GM20431 (cell line): ENCODE data around the gene FHAD1.

Source experiments
- in situ Hi-C: fragments of 300-500 bp; cut with MseI, MboI; formaldehyde crosslinking; loops from one replicate; pipeline ENCODE4 v1.15.0; 2020; ENCODE audit warnings: low sequenced_read_pairs; ENCODE audit not compliant: unreplicated experiment

FHAD1 gene

DNA sequence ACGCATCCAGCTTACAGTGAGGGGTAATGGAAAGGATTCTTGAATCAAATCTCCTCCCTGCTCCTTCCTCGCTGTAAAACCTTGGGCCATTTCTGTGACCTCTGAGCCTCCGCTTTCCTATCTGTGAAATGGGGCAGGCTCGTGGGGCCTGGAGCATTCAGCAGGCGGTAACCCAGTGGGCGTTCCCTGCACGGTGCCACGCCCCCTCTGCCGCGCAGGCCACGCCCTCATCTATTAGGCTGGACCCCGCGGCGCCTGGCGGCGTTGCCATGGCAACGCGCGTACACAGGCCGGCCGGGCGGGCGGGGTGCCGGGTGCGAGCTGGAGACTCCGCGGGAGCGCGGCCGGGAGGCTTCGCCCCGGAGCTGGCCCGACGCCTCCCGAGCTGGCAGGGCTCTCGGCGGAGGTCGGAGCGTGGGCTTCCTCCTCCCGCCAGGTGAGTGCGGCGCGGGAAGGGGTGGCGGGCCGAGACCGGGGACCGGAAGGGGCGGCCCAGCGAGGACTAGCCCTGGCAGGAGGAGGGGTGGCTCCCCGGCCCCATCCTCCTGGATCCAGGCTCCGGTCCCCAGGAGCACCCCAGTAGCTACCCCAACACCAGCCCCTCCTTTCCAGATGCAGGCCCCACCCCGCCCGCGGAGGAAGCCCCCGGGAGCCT, at the start of gene FHAD1:
Gene FHAD1 (plus strand): TSS at position 264 of the 655 bp plus-strand sequence. CDS start 4,562 bp downstream, outside the sequence.
- in situ Hi-C loops = no loop called here

- in situ Hi-C loops = no loop called here
Measured at GRCh38 chr1:15197591-15198447, 49.2 kb upstream of the FHAD1 start.

GRCh38 chr1:15198684-15199083, 48.3 kb upstream of the FHAD1 start:
- in situ Hi-C loops = no loop called here

DNA sequence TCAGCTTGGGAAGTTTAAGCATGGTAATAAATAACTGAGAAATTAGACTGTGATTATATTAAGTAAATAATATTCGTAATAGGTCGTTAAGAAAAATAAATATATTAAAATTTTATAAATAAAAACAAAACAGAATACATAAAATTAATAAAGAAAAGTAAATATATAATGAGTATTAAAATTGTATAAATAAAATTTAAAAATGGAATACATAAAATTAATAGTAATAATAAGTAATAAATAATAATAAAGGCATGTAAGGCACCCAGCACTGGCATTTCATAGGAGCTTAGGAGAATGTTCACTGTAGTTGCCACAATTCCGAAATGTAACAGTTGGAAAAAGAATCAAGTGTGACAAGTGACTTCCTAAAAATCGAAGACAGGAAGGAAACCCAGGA, 45.8 kb upstream of the FHAD1 start:
- in situ Hi-C loops = no loop called here

GRCh38 chr1:15201849-15202551, 45.0 kb upstream of the FHAD1 start:
- in situ Hi-C loops = no loop called here

GRCh38 chr1:15204931-15205330, 42.1 kb upstream of the FHAD1 start:
- in situ Hi-C loops = no loop called here

DNA sequence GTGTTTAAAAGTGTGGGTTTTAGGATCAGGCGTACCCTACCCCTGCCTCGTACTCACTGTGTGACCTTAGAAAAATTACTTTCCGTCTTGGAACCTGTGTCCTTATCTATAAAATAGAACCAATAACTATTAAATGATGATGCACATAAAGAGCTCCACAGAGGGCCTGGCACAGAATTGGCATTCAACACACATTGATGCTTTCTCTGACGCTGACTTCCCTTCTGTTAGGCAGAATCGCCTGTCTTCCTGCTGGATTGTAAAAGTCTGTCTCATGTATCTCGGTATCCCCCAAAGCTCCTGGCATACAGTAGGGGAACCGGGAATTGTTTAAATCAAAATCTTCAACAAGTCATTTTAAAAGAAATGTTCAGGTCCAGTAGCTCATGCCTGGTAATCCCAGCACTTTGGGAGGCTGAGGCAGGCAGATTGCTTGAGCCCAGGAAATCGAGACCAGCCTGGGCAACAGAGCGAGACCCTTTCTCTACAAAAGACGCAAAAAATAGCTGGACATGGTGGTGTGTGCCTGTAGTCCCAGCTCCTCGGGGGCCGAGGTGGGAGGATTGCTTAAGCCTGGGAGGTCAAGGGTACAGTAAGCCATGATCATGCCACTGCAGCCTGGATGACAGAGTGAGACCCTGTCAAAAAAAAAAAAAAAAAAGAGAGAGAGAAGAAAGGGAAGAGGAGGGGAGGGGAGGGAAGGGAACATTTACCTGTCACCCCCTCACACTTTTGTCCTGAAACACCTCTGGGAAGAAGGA, 41.3 kb upstream of the FHAD1 start:
- in situ Hi-C loops = no loop called here

- in situ Hi-C loops = no loop called here
Measured at GRCh38 chr1:15206418-15207030, 40.5 kb upstream of the FHAD1 start.

DNA sequence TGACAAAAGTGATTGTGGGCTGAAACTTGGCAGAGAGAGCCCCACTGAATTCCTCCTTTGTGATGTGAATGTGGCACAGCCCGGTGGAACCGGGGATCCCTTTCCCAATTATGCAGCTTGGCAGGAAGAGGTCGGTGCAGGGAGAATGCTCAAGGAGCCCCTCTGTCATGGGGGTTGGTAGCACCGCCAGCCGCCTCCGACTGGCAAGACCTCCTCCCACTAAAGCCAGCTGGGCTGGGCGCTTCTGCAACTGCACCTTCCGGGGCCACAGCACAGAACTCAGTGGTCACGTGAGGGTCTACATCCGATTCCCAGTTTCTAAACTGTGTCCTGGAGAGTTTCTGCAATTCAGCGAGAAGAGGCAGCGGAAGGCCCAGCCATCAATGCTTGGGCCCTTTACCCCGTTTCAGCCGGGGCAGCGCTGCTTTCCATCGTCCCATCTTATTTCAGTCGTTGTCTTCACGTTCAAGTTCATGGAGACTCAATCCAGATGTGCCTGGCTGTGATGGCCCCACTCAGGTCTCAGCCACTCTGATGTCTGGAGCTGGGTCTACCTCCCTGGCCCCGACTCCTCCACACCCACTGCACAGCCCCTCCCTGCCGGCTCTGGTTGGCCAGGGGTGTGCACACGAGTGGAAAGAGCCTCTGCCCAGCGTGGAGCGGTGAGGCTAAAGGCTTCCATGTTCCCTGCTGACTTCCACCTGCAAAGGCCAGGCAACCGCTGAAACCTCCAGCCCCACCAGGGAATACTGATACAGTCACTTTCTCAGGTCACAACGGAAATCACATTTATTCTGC, 39.8 kb upstream of the FHAD1 start:
- in situ Hi-C loops = no loop called here

GRCh38 chr1:15207829-15208429, 39.1 kb upstream of the FHAD1 start:
- in situ Hi-C loops = no loop called here

- in situ Hi-C loops = no loop called here
Measured at GRCh38 chr1:15210651-15211375, 36.2 kb upstream of the FHAD1 start.

DNA sequence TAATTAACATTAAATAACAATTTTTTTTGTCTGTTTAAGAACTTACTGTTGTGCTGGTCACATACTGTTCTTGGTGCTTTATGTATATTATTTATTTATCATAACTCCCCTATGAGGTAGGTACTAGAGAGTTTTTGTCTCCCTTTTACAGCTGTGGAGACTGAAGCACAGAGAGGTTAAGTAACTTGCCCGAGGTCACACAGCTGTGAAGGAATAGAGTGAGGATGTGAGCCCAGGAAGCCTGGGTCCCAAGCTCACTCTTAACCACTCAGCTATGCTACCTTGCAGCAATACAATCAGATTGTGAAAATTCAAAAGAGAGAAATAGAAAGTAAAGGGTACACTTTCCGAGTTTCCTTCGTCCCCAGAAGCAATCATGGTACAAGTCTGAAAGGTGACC, 35.6 kb upstream of the FHAD1 start:
- in situ Hi-C loops = no loop called here

DNA sequence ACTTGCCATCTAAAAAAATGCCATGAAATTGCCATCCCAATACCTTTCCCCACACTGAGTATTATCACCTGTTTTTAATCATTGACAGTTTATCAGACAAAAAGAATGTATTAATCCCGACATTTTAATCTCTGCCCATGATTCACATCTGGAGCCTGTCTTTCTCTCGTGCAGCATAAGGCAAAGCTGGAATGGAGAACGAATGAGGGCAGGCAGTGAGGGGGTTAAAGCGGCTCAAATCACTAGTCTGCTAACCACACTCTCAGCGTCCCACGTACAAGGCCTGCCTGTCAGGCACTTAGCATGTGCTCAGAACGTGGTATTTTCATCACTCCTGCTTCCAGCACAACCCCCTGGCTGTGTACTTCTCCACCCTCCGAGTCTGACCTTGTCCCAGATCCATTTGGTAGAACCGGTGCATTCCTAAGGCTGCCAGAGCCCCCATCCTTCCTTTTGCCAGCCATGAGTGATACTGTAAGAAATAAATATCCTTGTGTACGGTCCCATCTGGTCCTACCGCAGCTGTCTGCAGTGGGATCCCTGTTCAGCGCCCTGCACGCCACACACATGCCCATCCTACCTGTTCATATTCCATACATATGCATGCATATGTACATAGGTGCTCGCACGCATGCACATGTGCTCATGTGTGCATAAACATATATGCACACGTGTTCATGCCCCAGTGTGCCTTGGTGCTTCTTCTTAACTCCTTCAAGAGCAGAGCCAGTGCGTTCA, 34.6 kb upstream of the FHAD1 start:
- in situ Hi-C loops = no loop called here

- in situ Hi-C loops = no loop called here
Measured at GRCh38 chr1:15212954-15213291, 34.1 kb upstream of the FHAD1 start.

DNA sequence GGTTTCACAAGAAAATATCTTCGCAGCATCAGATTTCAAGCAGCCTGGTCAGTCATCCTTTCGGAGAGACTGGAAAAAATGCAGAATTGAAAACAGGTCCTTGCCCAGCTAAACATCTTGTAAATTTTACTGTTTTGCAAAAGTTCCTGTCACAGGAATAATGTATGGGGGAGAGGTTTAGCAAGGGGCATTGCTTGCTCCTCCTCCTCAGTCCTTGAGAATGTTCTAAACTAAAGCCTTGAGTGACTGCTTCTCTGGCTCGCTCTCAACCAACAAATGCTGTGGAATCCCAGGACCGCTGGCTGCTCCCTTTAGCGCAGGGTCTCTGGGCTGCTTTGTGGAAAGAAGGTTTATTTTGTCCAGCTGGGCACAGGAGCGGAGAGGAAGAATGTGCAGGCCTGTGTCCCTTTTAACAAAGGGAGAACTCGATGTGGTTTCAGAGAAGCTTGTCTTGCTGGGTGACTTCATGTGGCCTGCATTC, 33.6 kb upstream of the FHAD1 start:
- in situ Hi-C loops = no loop called here

- in situ Hi-C loops = no loop called here
Measured at GRCh38 chr1:15214527-15214926, 32.5 kb upstream of the FHAD1 start.

GRCh38 chr1:15215116-15215515, 31.9 kb upstream of the FHAD1 start:
- in situ Hi-C loops = no loop called here
